Measurements from ENCODE around the gene ERBIN.
"Not testable (repeated sequence)": the region's sequence is repeated elsewhere in the genome, so short reads cannot be mapped to it uniquely, and the experiment has no call there.

Gene ERBIN

DNA sequence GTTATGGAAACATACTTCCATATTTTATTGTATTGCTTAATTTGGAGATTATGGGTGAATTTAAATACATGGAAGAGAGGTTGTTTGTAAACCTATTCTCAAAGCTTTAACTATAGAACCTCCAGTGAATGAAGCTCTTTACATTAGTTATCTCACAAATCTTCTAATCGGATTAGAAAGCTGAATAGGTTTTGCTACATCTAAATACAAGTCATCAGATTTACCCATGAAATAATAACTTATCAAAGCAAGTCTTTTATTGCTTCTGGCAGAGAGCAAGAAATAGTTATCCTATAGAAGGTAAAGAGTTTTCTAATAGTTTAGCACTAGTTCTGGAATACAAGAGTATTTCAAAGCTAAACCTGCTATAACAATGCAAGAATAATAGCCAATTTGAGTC, 113.3 kb downstream of the ERBIN start:
- TF ChIP-seq CTCF (IDR thresholded peaks at IDR 0.05; ENCODE audit: low read depth, low read length, missing control alignments), result no peak
- no peak for DNase-seq (ENCODE audit: extremely low read depth, low read depth)
- no peak overlapping the region for H3K4me3 ChIP-seq (replicated peaks; ENCODE audit: low read depth, low read length)

DNA sequence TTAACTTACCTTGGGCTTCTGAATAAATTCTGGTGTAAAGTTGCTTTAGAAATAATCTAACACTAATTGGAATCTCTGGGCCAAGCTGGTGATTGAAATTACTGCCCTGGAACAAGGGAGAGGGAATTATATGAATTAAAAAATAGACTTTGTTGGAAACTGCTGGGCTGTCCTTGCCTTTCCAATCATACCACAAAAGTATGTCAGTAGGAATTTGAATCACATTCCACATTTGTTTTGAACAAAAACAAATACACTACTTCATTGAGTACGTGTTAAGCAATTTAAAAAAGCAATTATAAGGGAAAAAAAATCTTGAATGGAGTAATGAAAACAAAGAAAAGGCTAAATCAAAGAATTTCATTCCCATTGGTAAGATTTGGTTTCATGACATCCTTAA, 115.3 kb downstream of the ERBIN start:
- H3K4me3 ChIP-seq (replicated peaks; ENCODE audit: low read depth, low read length), result no peak overlapping the region
- TF ChIP-seq CTCF (IDR thresholded peaks at IDR 0.05; ENCODE audit: low read depth, low read length, missing control alignments), result no peak
- no peak for DNase-seq (ENCODE audit: extremely low read depth, low read depth)

GRCh38 chr5:66057239-66057638, 130.9 kb downstream of the ERBIN start:
- no peak for TF ChIP-seq CTCF (IDR thresholded peaks at IDR 0.05; ENCODE audit: low read depth, low read length, missing control alignments)
- DNase-seq (ENCODE audit: extremely low read depth, low read depth), result no peak

GRCh38 chr5:66061320-66061719, 134.9 kb downstream of the ERBIN start:
- DNase-seq (ENCODE audit: extremely low read depth, low read depth); H3K4me3 ChIP-seq (replicated peaks; ENCODE audit: low read depth, low read length): not testable (repeated sequence)

More at GRCh38 chr5:66057239-66057638, 130.9 kb downstream of the ERBIN start:
- no peak overlapping the region for H3K4me3 ChIP-seq (replicated peaks; ENCODE audit: low read depth, low read length)

DNA sequence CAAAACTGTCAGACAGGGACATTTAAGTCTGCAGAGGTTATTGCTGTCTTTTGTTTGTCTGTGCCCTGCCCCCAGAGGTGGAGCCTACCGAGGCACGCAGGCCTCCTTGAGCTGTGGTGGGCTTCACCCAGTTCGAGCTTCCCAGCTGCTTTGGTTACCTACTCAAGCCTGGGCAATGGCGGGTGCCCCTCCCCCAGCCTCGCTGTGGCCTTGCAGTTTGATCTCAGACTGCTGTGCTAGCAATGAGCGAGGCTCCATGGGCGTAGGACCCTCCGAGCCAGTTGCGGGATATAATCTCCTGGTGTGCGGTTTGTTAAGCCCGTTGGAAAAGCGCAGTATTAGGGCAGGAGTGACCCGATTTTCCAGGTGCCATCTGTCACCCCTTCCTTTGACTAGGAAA, 136.7 kb downstream of the ERBIN start:
- H3K4me3 ChIP-seq (replicated peaks; ENCODE audit: low read depth, low read length); DNase-seq (ENCODE audit: extremely low read depth, low read depth): not testable (repeated sequence)

DNA sequence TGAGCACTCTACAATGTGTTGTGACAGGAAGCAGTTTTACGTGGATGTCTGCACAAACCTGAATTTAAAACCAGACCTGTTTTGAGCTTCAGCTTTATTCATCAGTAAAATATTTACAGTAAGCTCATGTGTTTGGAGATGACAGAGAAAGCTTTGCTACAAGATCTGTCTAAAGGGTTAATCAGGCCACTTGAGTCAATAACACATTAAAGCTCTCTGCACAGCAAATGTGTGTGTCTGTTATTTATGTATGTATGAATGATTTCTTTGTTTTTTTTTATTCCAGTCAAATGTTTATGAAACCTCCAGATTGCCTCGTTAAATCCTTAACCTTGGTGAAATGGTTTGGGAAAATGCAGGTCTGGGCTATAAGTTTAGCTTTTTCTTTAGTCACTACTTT, 140.5 kb downstream of the ERBIN start:
- no peak for DNase-seq (ENCODE audit: extremely low read depth, low read depth)
- no peak for TF ChIP-seq CTCF (IDR thresholded peaks at IDR 0.05; ENCODE audit: low read depth, low read length, missing control alignments)
- no peak overlapping the region for H3K4me3 ChIP-seq (replicated peaks; ENCODE audit: low read depth, low read length)

DNA sequence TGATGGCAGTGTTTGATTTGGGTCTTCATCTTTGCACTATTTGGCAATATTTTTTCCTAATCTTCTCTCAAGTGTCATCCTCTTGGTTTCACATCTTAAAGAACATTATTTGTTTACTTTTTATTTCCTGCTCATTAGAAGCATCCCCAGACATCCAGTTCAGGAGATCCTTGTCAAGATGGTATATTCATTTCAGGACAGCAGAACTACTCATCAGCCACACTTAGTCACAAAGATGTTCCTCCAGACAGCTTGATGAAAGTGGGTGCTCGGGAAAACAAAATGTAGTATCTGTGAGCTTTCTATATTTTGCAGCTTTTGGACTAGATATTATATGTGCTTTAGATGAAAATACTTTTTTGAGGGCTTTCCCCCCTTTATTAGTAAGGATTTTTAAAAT, 145.7 kb downstream of the ERBIN start:
- no peak overlapping the region for H3K4me3 ChIP-seq (replicated peaks; ENCODE audit: low read depth, low read length)
- TF ChIP-seq CTCF (IDR thresholded peaks at IDR 0.05; ENCODE audit: low read depth, low read length, missing control alignments), result no peak
- DNase-seq (ENCODE audit: extremely low read depth, low read depth), result no peak

- no peak for TF ChIP-seq CTCF (IDR thresholded peaks at IDR 0.05; ENCODE audit: low read depth, low read length, missing control alignments)
- no peak for DNase-seq (ENCODE audit: extremely low read depth, low read depth)
- H3K4me3 ChIP-seq (replicated peaks; ENCODE audit: low read depth, low read length), result no peak overlapping the region
Observed at GRCh38 chr5:66074901-66075300, 148.5 kb downstream of the ERBIN start.

Data from HFF-Myc (cell line).